HG03280 (cell line): Measurements from ENCODE around the gene CDRT15L2.
A peak's percentile ranks its signal among the peaks of the same experiment; 100 is the strongest.
"Not testable (repeated sequence)": the region's sequence is repeated elsewhere in the genome, so short reads cannot be mapped to it uniquely, and the experiment has no call there.

ENCODE experiments used
- ATAC-seq: cut with Tn5 transposase; IDR thresholded peaks from one replicate; pipeline ENCODE4 v1.9.1; 2021; ENCODE audit warnings: mild to moderate bottlenecking, moderate library complexity; ENCODE audit not compliant: unreplicated experiment

CDRT15L2 gene

DNA sequence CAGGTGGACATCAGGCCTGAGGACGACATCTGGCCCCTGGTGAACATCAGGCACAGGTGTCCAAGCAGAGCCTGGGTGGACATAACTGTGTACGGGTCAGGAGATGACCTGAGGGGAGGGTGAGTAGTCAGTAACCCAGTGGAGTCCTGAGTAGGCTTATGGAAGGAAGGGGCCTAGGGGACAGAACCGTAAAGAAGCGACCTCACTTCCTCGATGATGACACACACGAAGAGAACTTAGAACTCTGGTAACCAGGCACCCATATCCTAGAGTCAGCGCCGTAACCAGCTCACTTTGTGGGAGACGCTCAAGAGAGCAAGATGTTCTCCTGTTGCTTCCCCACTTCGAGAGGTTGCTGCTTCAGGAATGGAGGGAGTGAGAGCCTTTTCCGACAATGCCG is at the start of gene CDRT15L2:
Gene CDRT15L2 (plus strand): TSS at position 301 of the 400 bp plus-strand sequence. CDS start 20 bp downstream, at position 321.
- ATAC-seq = not testable (repeated sequence)

GRCh38 chr17:20530104-20530503 is 49.4 kb upstream of the CDRT15L2 start:
- ATAC-seq = not testable (repeated sequence)

- peak; percentile 15 for ATAC-seq
Measured at GRCh38 chr17:20532544-20533090, 46.9 kb upstream of the CDRT15L2 start.

- ATAC-seq = not testable (repeated sequence)
Measured at GRCh38 chr17:20533206-20533605, 46.3 kb upstream of the CDRT15L2 start.

DNA sequence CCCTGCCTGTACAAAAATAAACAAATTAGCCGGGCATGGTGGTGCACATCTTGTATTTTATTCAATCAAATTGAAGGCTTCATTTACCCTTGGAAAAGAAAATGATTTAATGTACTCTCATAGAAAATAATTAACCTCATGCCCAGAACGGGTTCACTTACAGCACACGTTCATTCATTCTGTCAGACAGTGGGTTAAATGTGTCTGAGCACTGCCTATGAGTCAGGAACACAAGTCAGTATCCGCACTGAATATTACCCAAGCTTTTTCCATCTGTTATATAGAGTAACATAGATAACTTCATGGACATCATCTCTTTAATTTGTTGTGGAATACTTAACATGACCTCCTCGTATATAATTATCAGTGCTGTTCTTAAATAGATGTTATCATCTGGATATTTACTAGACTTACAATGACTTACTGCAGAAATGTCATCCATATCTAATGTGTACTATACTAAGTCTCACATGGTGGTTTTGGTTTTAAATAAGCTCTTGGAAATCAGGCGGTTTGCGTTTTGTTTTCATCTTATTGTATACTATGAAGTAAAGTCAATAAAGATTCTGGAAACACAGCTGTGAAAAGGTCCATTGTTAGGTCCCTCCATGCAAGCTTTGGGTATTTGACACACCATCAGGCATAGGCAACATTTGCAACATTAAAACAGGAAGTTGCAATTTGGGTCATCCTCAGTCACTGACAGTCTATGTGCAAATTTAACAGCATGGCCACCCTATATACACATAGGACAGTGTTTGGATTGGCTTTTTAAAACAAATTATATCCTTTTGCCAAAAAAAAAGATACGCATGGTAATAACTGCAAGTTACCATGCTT is 44.6 kb upstream of the CDRT15L2 start:
- not testable (repeated sequence) for ATAC-seq

GRCh38 chr17:20540414-20540813 is 39.1 kb upstream of the CDRT15L2 start:
- peak; percentile 87 for ATAC-seq

DNA sequence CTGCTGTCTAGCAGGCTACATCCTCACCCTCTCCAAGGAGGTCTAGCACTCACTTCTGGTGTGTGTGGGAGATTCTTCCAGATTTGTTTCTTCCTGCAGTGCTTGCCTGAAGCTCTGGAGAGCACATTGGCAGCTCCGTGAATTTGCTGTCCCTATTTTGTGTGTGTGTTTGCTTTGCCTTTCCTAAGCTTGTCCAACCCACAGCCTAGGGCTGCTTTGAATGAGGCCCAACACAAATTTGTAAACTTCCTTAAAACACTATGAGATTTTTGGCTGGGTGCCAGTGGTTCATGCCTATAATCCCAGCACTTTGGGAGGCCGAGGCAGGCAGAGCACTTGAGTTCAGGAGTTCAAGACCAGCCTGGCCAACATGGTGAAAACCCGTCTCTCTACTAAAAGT is 38.7 kb upstream of the CDRT15L2 start:
- peak; percentile 13 for ATAC-seq

GRCh38 chr17:20541853-20542546 is 37.5 kb upstream of the CDRT15L2 start:
- not testable (repeated sequence) for ATAC-seq

GRCh38 chr17:20547923-20548322 is 31.6 kb upstream of the CDRT15L2 start:
- not testable (repeated sequence) for ATAC-seq

DNA sequence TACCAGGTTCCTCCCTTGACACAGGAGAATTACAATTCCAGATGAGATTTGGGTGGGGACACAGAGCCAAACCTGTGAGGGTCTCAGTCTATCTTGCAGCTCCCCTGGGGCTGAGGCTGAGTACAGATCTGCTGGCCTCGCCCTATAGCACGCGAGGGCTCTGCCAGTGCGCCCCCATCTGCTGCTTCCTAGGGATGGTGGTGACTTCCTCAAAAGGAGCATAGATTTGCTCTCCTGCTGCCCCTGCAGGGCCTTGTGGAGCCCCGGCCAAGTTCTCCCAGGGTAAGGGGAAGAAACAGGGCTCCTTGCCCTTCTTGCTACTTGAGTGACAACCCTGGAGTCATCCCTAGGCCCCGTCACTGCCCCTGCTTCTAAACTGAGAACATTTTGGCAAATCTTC is 26.6 kb upstream of the CDRT15L2 start:
- not testable (repeated sequence) for ATAC-seq

DNA sequence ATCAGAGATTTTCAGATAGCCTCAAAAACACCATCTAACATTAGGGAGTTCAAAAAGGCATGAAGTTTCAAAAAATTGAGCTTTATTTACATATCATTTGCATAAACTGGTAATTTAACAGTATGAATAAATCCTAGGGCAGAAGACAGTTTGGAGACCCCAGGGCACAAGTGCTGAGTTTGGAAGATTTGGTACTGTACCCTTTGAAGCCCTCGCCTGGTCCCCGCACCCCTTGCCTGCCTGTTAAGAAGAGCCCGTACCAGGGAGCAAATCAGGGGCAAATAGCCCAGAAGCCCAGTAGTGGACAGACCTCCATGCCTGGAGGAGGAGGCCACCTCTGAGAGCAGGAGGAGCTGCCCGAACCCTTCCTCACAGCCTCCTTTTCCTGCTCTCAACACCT is 24.8 kb upstream of the CDRT15L2 start:
- ATAC-seq = not testable (repeated sequence)

GRCh38 chr17:20555135-20556010 is 24.2 kb upstream of the CDRT15L2 start:
- not testable (repeated sequence) for ATAC-seq

DNA sequence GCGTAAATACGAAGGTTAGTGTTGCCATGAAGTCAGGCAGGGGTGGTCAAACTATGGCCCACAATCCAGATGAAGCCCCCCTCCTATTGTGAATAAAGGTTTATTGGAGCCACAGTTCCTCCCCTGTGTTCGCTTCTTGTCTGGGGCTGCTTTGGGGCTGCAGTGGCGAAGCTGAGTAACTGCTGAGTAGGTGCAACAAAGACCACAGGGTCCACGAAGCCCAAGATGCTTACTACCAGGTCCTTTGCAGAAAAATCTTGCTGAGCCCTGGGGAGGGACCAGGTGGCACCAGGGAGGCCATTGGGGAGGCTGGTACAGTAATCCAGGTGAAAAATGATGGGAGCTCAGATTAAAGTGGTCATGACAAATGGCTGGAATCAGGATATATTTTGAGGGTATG is 21.4 kb upstream of the CDRT15L2 start:
- ATAC-seq = not testable (repeated sequence)

- ATAC-seq = not testable (repeated sequence)
Measured at GRCh38 chr17:20559018-20559417, 20.5 kb upstream of the CDRT15L2 start.

GRCh38 chr17:20562587-20562986 is 16.9 kb upstream of the CDRT15L2 start:
- no peak for ATAC-seq

DNA sequence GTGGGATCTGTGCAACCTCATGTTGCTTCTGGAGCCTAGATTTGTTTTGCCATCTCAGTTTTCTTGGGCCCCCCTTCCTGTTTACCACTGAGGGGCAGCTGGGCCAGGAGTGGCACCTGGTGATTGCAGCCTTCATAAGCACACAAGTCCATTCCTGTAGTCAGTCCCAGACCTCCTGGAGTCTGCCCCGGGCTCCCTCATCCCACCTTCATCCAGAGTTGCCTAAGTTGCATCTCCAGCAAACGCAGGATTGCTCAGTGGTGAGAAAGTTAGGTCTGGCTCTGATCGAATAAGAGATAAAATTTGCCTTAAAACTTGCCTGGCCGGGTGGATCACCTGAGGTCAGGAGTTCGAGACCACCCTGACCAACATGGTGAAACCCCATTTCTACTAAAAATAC is 14.3 kb upstream of the CDRT15L2 start:
- ATAC-seq = not testable (repeated sequence)

DNA sequence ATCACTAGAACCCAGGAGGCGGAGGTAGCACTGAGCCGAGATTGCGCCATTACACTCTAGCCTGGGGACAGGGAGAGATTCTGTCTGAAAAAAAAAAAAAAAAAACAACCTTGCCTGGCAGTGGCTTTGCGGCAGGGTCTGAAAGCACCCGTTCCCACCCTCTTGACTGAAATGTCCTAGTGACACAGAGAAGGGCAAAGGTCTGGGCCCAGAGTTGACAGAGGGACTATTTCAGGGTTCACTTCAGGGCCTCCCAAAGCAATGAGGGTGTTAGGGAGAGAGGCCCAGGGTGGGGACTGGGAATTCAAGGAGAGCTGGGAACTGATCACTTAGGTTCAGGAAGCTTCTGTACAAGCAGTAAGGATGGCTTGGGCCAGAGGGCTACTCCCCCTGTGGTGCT is 13.8 kb upstream of the CDRT15L2 start:
- ATAC-seq = no peak

DNA sequence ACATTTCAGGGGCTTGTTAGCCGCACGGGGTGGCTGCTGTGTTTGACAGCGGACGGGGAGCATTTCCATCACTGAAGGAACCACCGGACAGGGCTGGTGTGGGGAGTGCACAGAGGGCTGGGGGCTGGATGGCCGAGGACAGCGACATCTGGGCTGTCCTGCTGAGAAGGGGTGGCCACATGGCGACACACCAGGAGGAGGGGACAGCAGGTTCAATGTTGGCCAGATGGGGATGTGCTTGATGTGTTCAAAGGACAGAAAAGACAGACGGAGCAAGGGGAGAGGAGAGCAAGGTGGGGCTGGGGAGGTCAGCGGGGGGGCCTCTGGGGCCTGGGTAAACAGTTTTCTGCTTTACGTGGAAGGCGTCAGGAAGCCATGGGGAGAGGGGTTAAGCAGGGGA is 12.8 kb upstream of the CDRT15L2 start:
- ATAC-seq = not testable (repeated sequence)

- ATAC-seq = not testable (repeated sequence)
Measured at GRCh38 chr17:20567421-20567820, 12.1 kb upstream of the CDRT15L2 start.

DNA sequence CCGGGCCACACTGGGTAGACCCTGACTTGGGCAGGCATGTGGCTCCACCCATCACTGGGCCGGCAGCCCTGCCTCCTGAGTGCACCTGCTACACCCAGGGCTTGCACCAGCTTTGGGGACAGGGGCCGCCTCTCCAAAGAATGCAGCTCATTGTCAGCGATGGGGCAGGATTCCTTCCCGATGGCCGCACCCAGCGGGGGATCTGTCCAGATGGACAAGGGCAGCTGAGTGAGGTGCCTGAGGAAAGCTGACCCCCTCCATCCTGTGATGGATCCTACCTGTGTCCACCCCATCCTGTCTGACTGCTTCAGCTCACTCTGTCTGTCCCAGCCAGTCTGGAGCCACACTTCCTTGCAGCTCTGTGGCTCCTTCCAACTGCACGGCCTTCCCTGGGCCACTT is 10.9 kb upstream of the CDRT15L2 start:
- ATAC-seq = not testable (repeated sequence)

- not testable (repeated sequence) for ATAC-seq
Measured at GRCh38 chr17:20571653-20572052, 7.9 kb upstream of the CDRT15L2 start.
